GM23248 (cell line): ENCODE data around the gene PLIN1.

Source experiments
- EZH2 ChIP-seq: fragments of 200-600 bp; sonication (generic); IDR thresholded peaks from 2 replicates; pipeline ENCODE4 v1.6.1; 2018; ENCODE audit warnings: antibody characterized with exemption, mild to moderate bottlenecking; ENCODE audit not compliant: insufficient read depth, poor library complexity, severe bottlenecking
- EZH2phosphoT487 ChIP-seq: fragments of 200-600 bp; sonication (generic); IDR thresholded peaks from 2 replicates; pipeline ENCODE4 v1.6.1; 2018; ENCODE audit warnings: antibody characterized with exemption, moderate library complexity, mild to moderate bottlenecking, low read depth; ENCODE audit not compliant: insufficient read depth

- TF ChIP-seq EZH2 (no peak), EZH2phosphoT487 (no peak)
Observed at GRCh38 chr15:89667706-89667960, 11.5 kb downstream of the PLIN1 start.
